ENCODE measurements around the gene LAMP5. TPM values are rescaled to one million over a fixed set of nuclear protein-coding genes. Genes with fewer than 3 reads are reported as not detected.

LAMP5 gene
- total RNA-seq, 4 donors from 2014 or later: 0.36 to 1.8 TPM; not detected in 2

DNA sequence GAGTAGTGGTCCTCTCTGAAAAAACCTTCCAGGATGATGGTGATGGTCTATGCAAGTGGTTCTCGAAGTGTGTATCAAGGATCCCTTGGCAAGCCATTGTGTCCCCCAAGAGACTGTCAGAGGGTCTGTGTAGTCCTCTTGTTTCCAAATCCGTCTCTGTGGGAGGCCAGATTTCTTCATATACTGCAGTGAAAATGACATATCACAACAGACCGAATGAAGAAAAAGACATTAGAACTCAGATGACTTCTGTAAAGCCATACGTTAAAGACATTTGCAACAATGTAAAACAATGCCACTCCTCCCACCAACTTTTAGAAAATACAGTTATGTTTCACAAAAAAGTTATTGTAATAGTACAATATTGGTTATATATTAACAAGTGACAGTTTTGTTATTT, 27.2 kb upstream of the LAMP5 start:
- DNase-seq (ENCODE audit: low spot score in 2 of 2): no peak
- H3K4me1 ChIP-seq: no peaks in the 10 kb centered on the region
- H3K9me3 ChIP-seq: no peaks in the 10 kb centered on the region
- 85% methylated on average over 4 of the region's 4 CpGs for WGBS
- H3K36me3 ChIP-seq: no peaks in the 10 kb centered on the region
- no peaks in the 10 kb centered on the region for H3K27me3 ChIP-seq
- TF ChIP-seq EP300 (IDR thresholded peaks at IDR 0.05) (no peak), POLR2AphosphoS5 (IDR thresholded peaks at IDR 0.05) (no peak), POLR2A (IDR thresholded peaks at IDR 0.05) (no peak)
- TF ChIP-seq, protein P1, sequence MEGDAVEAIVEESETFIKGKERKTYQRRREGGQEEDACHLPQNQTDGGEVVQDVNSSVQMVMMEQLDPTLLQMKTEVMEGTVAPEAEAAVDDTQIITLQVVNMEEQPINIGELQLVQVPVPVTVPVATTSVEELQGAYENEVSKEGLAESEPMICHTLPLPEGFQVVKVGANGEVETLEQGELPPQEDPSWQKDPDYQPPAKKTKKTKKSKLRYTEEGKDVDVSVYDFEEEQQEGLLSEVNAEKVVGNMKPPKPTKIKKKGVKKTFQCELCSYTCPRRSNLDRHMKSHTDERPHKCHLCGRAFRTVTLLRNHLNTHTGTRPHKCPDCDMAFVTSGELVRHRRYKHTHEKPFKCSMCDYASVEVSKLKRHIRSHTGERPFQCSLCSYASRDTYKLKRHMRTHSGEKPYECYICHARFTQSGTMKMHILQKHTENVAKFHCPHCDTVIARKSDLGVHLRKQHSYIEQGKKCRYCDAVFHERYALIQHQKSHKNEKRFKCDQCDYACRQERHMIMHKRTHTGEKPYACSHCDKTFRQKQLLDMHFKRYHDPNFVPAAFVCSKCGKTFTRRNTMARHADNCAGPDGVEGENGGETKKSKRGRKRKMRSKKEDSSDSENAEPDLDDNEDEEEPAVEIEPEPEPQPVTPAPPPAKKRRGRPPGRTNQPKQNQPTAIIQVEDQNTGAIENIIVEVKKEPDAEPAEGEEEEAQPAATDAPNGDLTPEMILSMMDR (IDR thresholded peaks at IDR 0.05): no peak
- no peak overlapping the region for H3K4me3 ChIP-seq
- no peak overlapping the region for H3K27ac ChIP-seq

DNA sequence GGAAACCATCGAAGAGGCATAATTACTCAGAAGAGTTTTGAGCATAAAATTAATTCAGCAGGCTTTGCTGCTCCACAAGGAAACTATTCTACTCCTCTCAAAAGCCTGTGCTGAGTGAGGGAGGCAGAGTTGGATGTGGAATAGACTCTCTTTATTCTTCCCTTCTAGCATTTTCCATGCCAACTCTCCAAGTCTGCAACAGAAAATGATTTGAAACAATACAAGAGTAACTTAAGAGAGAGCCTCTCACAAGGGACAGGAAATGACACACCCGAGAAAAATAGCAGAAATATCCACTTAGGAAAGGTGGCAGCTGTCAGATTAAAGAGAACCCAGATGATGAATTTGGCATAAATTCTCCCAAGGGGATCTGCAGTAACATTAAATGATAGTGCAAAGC, 26.3 kb upstream of the LAMP5 start:
- H3K9me3 ChIP-seq: no peaks in the 10 kb centered on the region
- H3K4me3 ChIP-seq: no peak overlapping the region
- WGBS: 41% methylated on average over 2 of the region's 2 CpGs
- TF ChIP-seq POLR2AphosphoS5 (IDR thresholded peaks at IDR 0.05): no peak
- no peak for TF ChIP-seq POLR2A (IDR thresholded peaks at IDR 0.05)
- TF ChIP-seq, protein P1 (IDR thresholded peaks at IDR 0.05): no peak
- no peak for TF ChIP-seq EP300 (IDR thresholded peaks at IDR 0.05)
- H3K27me3 ChIP-seq: no peaks in the 10 kb centered on the region
- DNase-seq (ENCODE audit: low spot score in 2 of 2): no peak
- no peaks in the 10 kb centered on the region for H3K4me1 ChIP-seq
- H3K27ac ChIP-seq: no peak overlapping the region
- no peaks in the 10 kb centered on the region for H3K36me3 ChIP-seq

DNA sequence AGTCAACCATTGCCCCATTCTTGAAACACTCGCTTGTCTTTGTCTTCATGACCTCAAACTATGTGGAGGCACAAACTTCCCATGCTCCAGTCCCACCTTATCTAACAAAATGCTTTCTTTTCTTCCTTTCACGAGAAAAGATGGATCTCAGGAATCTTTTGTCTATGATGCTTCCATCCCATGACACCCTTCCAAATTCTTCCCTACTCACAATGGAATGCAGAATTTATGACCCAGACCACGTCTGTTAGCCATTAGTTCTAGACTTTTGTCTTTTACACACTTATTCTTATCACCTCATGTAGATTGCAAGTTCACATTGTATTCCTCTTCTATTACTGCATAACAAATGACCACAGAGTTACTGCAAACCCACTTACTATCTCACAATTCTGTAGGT, 24.2 kb upstream of the LAMP5 start:
- no peak for TF ChIP-seq EP300 (IDR thresholded peaks at IDR 0.05)
- TF ChIP-seq POLR2AphosphoS5 (IDR thresholded peaks at IDR 0.05): no peak
- no peak for TF ChIP-seq POLR2A (IDR thresholded peaks at IDR 0.05)
- TF ChIP-seq, protein P1 (IDR thresholded peaks at IDR 0.05): no peak
- DNase-seq (ENCODE audit: low spot score in 2 of 2): no peak
- Histone ChIP-seq H3K27me3 (no peaks in the 10 kb centered on the region), H3K27ac (no peak overlapping the region), H3K36me3 (no peaks in the 10 kb centered on the region), H3K4me1 (no peaks in the 10 kb centered on the region), H3K9me3 (no peaks in the 10 kb centered on the region), H3K4me3 (no peak overlapping the region)
- 71% methylated on average over 3 of the region's 3 CpGs for WGBS

DNA sequence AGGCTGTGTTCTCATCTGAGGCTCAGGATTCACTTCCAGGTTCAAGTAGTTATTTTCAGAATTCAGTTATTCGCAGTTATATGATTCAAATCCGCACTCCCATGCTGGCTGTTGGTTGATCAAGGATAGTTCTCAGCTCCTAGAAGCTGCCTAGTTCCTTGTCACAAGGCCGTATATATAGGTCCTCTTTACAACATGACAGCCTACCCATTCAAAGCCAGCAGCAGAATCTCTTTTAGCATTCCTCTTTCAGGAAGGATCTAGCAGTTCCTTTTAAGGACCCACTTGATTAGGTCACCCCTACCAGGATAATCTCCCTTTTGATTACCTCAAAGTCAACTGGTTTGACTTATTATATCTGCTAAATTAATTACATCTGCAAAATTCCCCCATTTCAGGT, 23.8 kb upstream of the LAMP5 start:
- H3K4me3 ChIP-seq: no peak overlapping the region
- 97% methylated on average over 3 of the region's 3 CpGs for WGBS
- no peak overlapping the region for H3K27ac ChIP-seq
- no peaks in the 10 kb centered on the region for H3K4me1 ChIP-seq
- no peaks in the 10 kb centered on the region for H3K9me3 ChIP-seq
- H3K27me3 ChIP-seq: no peaks in the 10 kb centered on the region
- DNase-seq (ENCODE audit: low spot score in 2 of 2): no peak
- no peaks in the 10 kb centered on the region for H3K36me3 ChIP-seq
- TF ChIP-seq POLR2AphosphoS5 (IDR thresholded peaks at IDR 0.05): no peak
- TF ChIP-seq, protein P1 (IDR thresholded peaks at IDR 0.05): no peak
- no peak for TF ChIP-seq POLR2A (IDR thresholded peaks at IDR 0.05)
- TF ChIP-seq EP300 (IDR thresholded peaks at IDR 0.05): no peak

DNA sequence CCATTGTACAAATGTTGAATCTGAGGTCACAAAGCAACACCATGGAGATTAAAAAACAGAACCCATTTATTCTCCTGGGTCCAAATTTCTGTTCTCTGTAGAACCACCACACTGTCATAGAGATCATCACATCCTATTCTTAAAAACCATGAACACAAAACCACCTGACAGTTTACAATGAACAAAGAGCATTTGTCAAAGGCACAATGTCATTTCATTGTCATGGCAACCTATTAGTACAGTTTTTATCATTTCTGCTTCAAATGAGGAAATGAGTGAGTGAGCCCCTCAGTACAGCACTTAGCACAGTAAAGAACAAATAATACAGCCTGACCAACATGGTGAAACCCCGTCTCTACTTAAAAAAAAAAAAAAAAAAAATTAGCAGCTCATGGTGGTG, 23.1 kb upstream of the LAMP5 start:
- WGBS: 75% methylated on average over 1 of the region's 1 CpG

More for the DNA sequence above, 23.1 kb upstream of the LAMP5 start:
- H3K27me3 ChIP-seq: no peaks in the 10 kb centered on the region
- no peaks in the 10 kb centered on the region for H3K4me1 ChIP-seq
- no peak overlapping the region for H3K27ac ChIP-seq
- no peaks in the 10 kb centered on the region for H3K36me3 ChIP-seq
- H3K4me3 ChIP-seq: no peak overlapping the region
- no peaks in the 10 kb centered on the region for H3K9me3 ChIP-seq
- DNase-seq (ENCODE audit: low spot score in 2 of 2): no peak
- TF ChIP-seq, protein P1 (IDR thresholded peaks at IDR 0.05): no peak
- TF ChIP-seq POLR2AphosphoS5 (IDR thresholded peaks at IDR 0.05) (no peak), POLR2A (IDR thresholded peaks at IDR 0.05) (no peak)

All from suprapubic skin (tissue), 4 donors.